Naive B cell (primary cell): ENCODE results near the gene SAMM50. TPM values are rescaled to one million over a fixed set of nuclear protein-coding genes. Genes with fewer than 3 reads are reported as not detected.

Experiments used
- ATAC-seq, 2 donors: fragments of 150-1000 bp; cut with Tn5 transposase; 2 replicates each; pipeline ENCODE4 v1.10.0; 2021; ENCODE audit warnings: low read depth in 2 of 2, mild to moderate bottlenecking in 2 of 2, moderate library complexity in 2 of 2
- DNase-seq: peaks from one replicate; pipeline ENCODE4 v3.0.0; 2022
- H3K27ac Mint-ChIP-seq, 6 donors: one replicate each; pipeline ENCODE4 v1.8.0; 2020 to 2022; ENCODE audit warnings: mild to moderate bottlenecking in 6 of 6, mixed read lengths in 6 of 6, moderate library complexity in 5 of 6, inconsistent platforms in 2 of 6
- H3K27me3 Mint-ChIP-seq, 3 donors: one replicate each; pipeline ENCODE4 v1.8.0; 2021 to 2022; ENCODE audit warnings: mixed read lengths in 3 of 3, mild to moderate bottlenecking in 1 of 3
- H3K36me3 Mint-ChIP-seq, 2 donors: one replicate each; pipeline ENCODE4 v1.8.0; 2020 to 2022; ENCODE audit warnings: mixed read lengths in 2 of 2, inconsistent platforms in 1 of 2, mild to moderate bottlenecking in 1 of 2
- H3K4me1 Mint-ChIP-seq, 3 donors: one replicate each; pipeline ENCODE4 v1.8.0; 2020 to 2022; ENCODE audit warnings: mixed read lengths in 3 of 3, inconsistent platforms in 1 of 3, mild to moderate bottlenecking in 1 of 3, moderate library complexity in 1 of 3
- H3K4me3 Mint-ChIP-seq, 8 donors: one replicate each; pipeline ENCODE4 v1.8.0; 2020 to 2022; ENCODE audit warnings: mild to moderate bottlenecking in 8 of 8, mixed read lengths in 8 of 8, moderate library complexity in 8 of 8, inconsistent platforms in 2 of 8
- H3K9me3 Mint-ChIP-seq, 7 donors: one replicate each; pipeline ENCODE4 v1.8.0; 2020 to 2022; ENCODE audit warnings: mixed read lengths in 7 of 7, mild to moderate bottlenecking in 5 of 7, inconsistent platforms in 2 of 7, moderate library complexity in 1 of 7
- polyA plus RNA-seq, 6 donors: library from polyadenylated mRNA; unstranded; fragments of 300-500 nt; fragmentation: Illumina TruSeq; gene quantifications; one replicate each; pipeline ENCODE4 v1.2.3, GENCODE V29; 2021; ENCODE audit warnings: low read depth in 6 of 6

The SAMM50 gene
- polyA plus RNA-seq, 6 donors from 2014 or later = 64.0 to 96.1 (median 75.4) TPM

DNA sequence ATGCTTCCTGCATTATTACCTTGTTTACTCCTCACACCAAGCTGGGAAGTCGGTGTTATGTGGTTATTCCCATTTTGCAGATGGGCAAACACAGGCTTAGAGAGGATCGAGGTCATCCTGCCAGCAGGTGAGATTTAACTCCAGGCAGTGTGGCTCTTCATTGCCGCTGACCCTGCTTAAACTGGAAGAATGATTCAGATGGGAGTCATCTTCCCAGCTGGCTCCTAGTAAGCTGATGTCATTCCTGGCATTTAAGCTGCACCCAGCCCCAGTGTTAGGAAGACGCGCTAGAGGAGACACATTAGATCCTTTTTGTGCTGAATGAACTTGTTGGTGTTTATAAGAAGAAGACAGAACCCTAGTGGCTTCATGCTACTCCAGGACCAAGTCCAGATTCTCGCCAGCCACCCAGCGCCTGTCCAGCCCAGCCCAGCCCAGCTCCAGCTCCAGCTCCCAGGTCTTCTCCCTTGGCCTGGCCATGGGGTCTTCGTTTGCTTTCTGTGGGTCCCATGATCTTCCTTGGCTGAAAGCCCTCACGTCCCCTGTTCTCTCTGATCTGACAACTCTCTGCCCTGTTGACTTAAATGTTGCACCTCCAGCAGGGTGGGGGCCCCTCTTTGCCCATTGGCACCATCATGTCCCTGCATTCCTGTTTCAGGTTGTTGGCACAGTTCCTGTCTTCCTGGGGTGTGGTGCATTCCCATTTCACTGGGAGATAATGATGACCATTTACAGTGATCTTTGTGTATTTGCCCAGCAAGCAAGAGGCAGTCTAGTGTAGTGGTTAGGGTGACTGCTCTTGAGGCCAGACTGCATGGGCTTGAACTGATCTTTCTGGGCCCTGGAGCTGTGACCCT is 82.5 kb downstream of the SAMM50 start:
- H3K4me3 Mint-ChIP-seq = no peak overlapping the region
- H3K4me1 Mint-ChIP-seq = peaks cover 17 to 51% (median 22%) of the 10 kb centered on the region in 3 donors
- H3K27me3 Mint-ChIP-seq = peaks cover 0 to 9% (median 0%) of the 10 kb centered on the region in 3 donors
- ATAC-seq = no peak
- peak overlapping the region in 2 of 6 donors; percentile 22 to 92 for H3K27ac Mint-ChIP-seq
- no peak for DNase-seq
- H3K9me3 Mint-ChIP-seq = no peaks in the 10 kb centered on the region
- H3K36me3 Mint-ChIP-seq = peaks cover 3 to 14% of the 10 kb centered on the region in 2 donors

DNA sequence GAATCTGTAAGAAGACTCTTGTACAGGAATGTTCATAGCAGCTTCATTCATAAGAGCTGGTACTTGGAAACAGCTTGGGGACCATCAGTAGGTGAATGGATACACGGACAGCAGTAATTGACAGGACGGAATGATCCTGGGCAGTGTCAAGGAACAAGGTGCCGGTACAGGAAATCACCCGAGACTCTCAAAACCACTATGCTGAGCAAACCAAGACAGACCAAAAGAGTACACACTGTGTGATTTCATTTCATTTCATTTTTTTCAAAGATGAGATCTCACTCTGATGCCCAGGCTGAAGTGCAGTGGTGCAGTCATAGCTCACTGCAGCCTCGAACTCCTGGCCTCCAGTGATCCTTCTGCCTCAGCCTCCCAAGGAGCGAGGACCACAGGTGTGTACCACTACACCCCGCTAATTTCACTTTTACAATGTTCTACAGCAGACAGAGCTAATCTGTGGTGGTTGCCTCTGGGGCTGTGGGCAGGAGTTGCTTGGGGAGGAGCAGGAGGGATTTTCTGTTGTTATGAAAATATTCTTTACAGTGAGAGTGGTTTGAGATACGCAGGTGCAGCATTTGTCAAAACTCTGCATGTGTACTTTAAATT is 84.4 kb downstream of the SAMM50 start:
- ATAC-seq = no peak

DNA sequence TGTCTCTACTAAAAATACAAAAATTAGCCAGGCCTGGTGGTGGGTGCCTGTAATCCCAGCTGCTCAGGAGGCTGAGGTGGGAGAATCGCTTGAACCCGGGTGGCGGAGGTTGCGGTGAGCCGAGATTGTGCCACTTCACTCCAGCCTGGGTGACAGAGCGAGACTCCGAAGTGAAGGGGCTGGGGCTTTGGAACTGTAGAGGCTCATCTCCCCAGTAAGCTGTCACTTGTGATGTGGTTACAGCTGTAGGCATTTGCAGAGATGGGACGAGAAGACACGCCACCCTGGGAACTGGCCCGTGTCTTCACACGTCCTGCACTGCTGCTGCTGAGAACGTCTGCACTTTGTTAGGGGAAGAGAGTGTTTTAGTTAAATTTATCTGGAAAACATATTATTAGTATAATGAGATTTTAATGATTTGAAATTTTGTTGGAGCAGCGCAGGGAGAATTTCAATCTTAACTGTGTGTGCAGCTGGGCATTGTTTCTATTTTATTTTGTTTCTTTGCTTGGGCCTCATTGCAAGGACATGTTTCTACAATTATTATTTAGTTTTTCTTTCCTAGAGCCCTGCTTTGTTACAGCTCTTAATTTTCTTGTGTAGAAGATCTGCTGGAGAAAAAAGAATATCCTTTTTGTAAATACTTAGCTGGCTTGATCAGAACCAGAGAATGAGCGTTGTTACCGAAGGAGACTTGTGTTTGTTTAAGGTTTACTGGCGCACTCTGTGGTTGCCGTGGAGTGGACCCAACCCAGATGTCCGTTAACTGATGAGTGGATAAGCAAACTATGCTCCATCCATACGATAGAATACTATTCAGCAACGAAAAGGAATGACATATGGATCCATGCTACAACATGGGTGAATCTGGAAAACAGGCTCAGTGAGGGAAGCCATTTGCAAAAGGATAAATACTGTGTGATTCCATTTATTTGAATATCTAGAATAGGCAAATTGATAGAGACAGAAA is 87.3 kb downstream of the SAMM50 start:
- H3K36me3 Mint-ChIP-seq = peaks cover 10 to 19% of the 10 kb centered on the region in 2 donors
- H3K27ac Mint-ChIP-seq = peak overlapping the region; percentile 78 to 93 (median 90)
- H3K4me3 Mint-ChIP-seq = peak overlapping the region in 6 of 8 donors; percentile 5 to 62 (median 28)
- H3K9me3 Mint-ChIP-seq = no peaks in the 10 kb centered on the region
- DNase-seq (peak; percentile 58), ATAC-seq (peak; percentile 95 to 97)
- peaks cover 0 to 9% (median 0%) of the 10 kb centered on the region in 3 donors for H3K27me3 Mint-ChIP-seq
- H3K4me1 Mint-ChIP-seq = peaks cover 52 to 77% (median 70%) of the 10 kb centered on the region in 3 donors

More for the DNA sequence above, 84.4 kb downstream of the SAMM50 start:
- H3K27me3 Mint-ChIP-seq = peaks cover 0 to 9% (median 0%) of the 10 kb centered on the region in 3 donors
- peak overlapping the region in 2 of 6 donors; percentile 63 to 89 for H3K27ac Mint-ChIP-seq
- no peak for DNase-seq
- H3K4me3 Mint-ChIP-seq = peak overlapping the region in 1 of 8 donors; percentile 5
- peaks cover 31 to 57% (median 42%) of the 10 kb centered on the region in 3 donors for H3K4me1 Mint-ChIP-seq
- no peaks in the 10 kb centered on the region for H3K9me3 Mint-ChIP-seq
- H3K36me3 Mint-ChIP-seq = peaks cover 10 to 14% of the 10 kb centered on the region in 2 donors

DNA sequence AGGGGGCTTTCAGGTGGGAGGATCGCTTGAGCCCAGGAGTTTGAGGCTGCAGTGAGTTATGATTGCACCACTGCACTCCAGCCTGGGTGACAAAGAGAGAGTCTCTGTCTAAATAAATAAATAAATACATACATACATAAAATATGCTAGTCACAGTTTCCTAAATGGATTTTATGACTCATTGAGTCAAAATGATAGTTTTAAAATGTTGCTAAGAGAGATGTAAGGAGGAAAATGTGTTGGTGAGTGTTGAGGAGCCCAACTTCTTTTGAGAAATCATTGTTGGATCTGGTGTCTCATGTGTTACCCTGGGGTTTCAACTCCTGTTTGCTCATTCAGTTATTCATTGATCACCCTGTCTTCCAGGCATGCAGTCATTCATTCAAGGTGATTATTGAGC is 89.9 kb downstream of the SAMM50 start:
- H3K4me3 Mint-ChIP-seq = peak overlapping the region in 1 of 8 donors; percentile 51
- no peaks in the 10 kb centered on the region for H3K9me3 Mint-ChIP-seq
- ATAC-seq (no peak), DNase-seq (no peak)
- no peaks in the 10 kb centered on the region for H3K27me3 Mint-ChIP-seq
- H3K27ac Mint-ChIP-seq = peak overlapping the region in 4 of 6 donors; percentile 63 to 89 (median 75)
- peaks cover 56 to 87% (median 79%) of the 10 kb centered on the region in 3 donors for H3K4me1 Mint-ChIP-seq
- H3K36me3 Mint-ChIP-seq = peaks cover 10% of the 10 kb centered on the region in 2 donors

Other genes starting within 250 kb of the SAMM50 start
- not detected for gene EFCAB6, start 143.1 kb upstream of the SAMM50 start, polyA plus RNA-seq
- not detected for gene SULT4A1, start 92.9 kb upstream of the SAMM50 start, polyA plus RNA-seq
- not detected for gene PNPLA5, start 63.4 kb upstream of the SAMM50 start, polyA plus RNA-seq
- not detected for gene PNPLA3, start 31.6 kb upstream of the SAMM50 start, polyA plus RNA-seq
- 10 to 100 TPM; 18.6 to 30.0 (median 21.3) TPM for gene PARVB, start 68.9 kb downstream of the SAMM50 start, polyA plus RNA-seq
- gene PARVG, start 225.5 kb downstream of the SAMM50 start, polyA plus RNA-seq = 100 to 1,000 TPM; 106 to 151 (median 143) TPM